Neuronal stem cell (in vitro differentiated cells): ENCODE results near the gene APOM.
A peak's percentile ranks its signal among the peaks of the same experiment; 100 is the strongest.

ENCODE experiments used
- DNase-seq: peaks from one replicate; pipeline ENCODE4 v3.0.0-alpha.2; 2013; ENCODE audit warnings: low spot score
- H2AFZ ChIP-seq: one replicate; pipeline ENCODE4 v1.6.1; 2013; ENCODE audit warnings: mild to moderate bottlenecking, low read length, inconsistent platforms
- H2AK5ac ChIP-seq: 2 replicates; pipeline ENCODE4 v1.6.1; 2013; ENCODE audit warnings: low read depth, mild to moderate bottlenecking, inconsistent platforms, low read length, moderate library complexity, mixed read lengths
- H2BK120ac ChIP-seq: 2 replicates; pipeline ENCODE4 v1.6.1; 2013; ENCODE audit warnings: low read depth, mild to moderate bottlenecking, inconsistent platforms, low read length, moderate library complexity, mixed read lengths
- H2BK12ac ChIP-seq: one replicate; pipeline ENCODE4 v1.6.1; 2013; ENCODE audit warnings: low read length, inconsistent platforms
- H2BK15ac ChIP-seq: 2 replicates; pipeline ENCODE4 v1.6.1; 2013; ENCODE audit warnings: mild to moderate bottlenecking, low read length, inconsistent platforms, mixed read lengths
- H2BK5ac ChIP-seq: one replicate; pipeline ENCODE4 v1.6.1; 2013; ENCODE audit warnings: inconsistent platforms, mild to moderate bottlenecking, low read length, moderate library complexity
- H3K14ac ChIP-seq: one replicate; pipeline ENCODE4 v1.6.1; 2013; ENCODE audit warnings: low read length, inconsistent platforms
- H3K18ac ChIP-seq: 2 replicates; pipeline ENCODE4 v1.6.1; 2013; ENCODE audit warnings: low read length, inconsistent platforms
- H3K23ac ChIP-seq: 2 replicates; pipeline ENCODE4 v1.6.1; 2013; ENCODE audit warnings: low read depth, mild to moderate bottlenecking, mixed read lengths, low read length, inconsistent platforms; ENCODE audit not compliant: poor library complexity
- H3K27ac ChIP-seq: replicated peaks from 3 replicates; pipeline ENCODE4 v1.5.1; 2013; ENCODE audit warnings: low read length, inconsistent platforms
- H3K27me3 ChIP-seq, 3 experiments: 2 replicates each; pipeline ENCODE4 v1.6.1; 2013; ENCODE audit warnings: low read length in 3 of 3, mild to moderate bottlenecking in 2 of 3, inconsistent platforms in 1 of 3, low read depth in 1 of 3, mixed read lengths in 1 of 3, moderate library complexity in 1 of 3; ENCODE audit not compliant: control insufficient read depth in 3 of 3, insufficient read depth in 3 of 3
- H3K36me3 ChIP-seq, 2 donors: replicated peaks in 1 of 2; 2 replicates each; pipeline ENCODE4 v1.6.1; 2013; ENCODE audit warnings: low read length in 2 of 2; ENCODE audit not compliant: control insufficient read depth in 2 of 2, insufficient read depth in 2 of 2
- H3K4ac ChIP-seq: 2 replicates; pipeline ENCODE4 v1.6.1; 2013; ENCODE audit warnings: inconsistent platforms, mild to moderate bottlenecking, low read length, moderate library complexity
- H3K4me1 ChIP-seq, 2 donors: 1 replicate in 1 of 2; 2 replicates in 1 of 2; pipeline ENCODE4 v1.6.1; 2013; ENCODE audit warnings: low read length in 2 of 2, low read depth in 1 of 2; ENCODE audit not compliant: control insufficient read depth in 2 of 2, insufficient read depth in 1 of 2
- H3K4me2 ChIP-seq: one replicate; pipeline ENCODE4 v1.6.1; 2013; ENCODE audit warnings: mild to moderate bottlenecking, low read length, inconsistent platforms; ENCODE audit not compliant: insufficient read depth, poor library complexity, severe bottlenecking
- H3K4me3 ChIP-seq, 2 donors: 2 replicates each; pipeline ENCODE4 v1.5.1; 2013; ENCODE audit warnings: low read length in 2 of 2, mild to moderate bottlenecking in 2 of 2, inconsistent platforms in 1 of 2, moderate library complexity in 1 of 2
- H3K79me1 ChIP-seq: one replicate; pipeline ENCODE4 v1.6.1; 2013; ENCODE audit warnings: low read depth, mild to moderate bottlenecking, inconsistent platforms, low read length, moderate library complexity
- H3K9ac ChIP-seq: one replicate; pipeline ENCODE4 v1.6.1; 2013; ENCODE audit warnings: mild to moderate bottlenecking, low read depth, low read length, inconsistent platforms; ENCODE audit not compliant: poor library complexity
- H3K9me3 ChIP-seq, 2 donors: replicated peaks in 1 of 2; 2 replicates each; pipeline versions ENCODE3 to v1.6.1; 2013; ENCODE audit warnings: low read length in 2 of 2, mild to moderate bottlenecking in 2 of 2, inconsistent platforms in 1 of 2, low read depth in 1 of 2, mixed read lengths in 1 of 2, moderate library complexity in 1 of 2; ENCODE audit not compliant: control insufficient read depth in 2 of 2, insufficient read depth in 1 of 2
- H4K8ac ChIP-seq: one replicate; pipeline ENCODE4 v1.6.1; 2013; ENCODE audit warnings: low read depth, mild to moderate bottlenecking, inconsistent platforms, low read length, moderate library complexity
- H4K91ac ChIP-seq: one replicate; pipeline ENCODE4 v1.6.1; 2013; ENCODE audit warnings: low read length, low read depth, mild to moderate bottlenecking, inconsistent platforms; ENCODE audit not compliant: poor library complexity
- WGBS, 2 donors: extraction: QIAGEN DNeasy Blood & Tissue Kit; methylation state at CpG; one replicate each; pipeline ENCODE4 v1.1.7; 2013; ENCODE audit warnings: missing lambda C conversion rate in 2 of 2, mixed read lengths in 1 of 2; ENCODE audit not compliant: insufficient read length in 2 of 2, insufficient replicate concordance in 1 of 2; ENCODE audit errors: extremely low coverage in 2 of 2; 5-methylcytosine and 5-hydroxymethylcytosine counted together

APOM gene

DNA sequence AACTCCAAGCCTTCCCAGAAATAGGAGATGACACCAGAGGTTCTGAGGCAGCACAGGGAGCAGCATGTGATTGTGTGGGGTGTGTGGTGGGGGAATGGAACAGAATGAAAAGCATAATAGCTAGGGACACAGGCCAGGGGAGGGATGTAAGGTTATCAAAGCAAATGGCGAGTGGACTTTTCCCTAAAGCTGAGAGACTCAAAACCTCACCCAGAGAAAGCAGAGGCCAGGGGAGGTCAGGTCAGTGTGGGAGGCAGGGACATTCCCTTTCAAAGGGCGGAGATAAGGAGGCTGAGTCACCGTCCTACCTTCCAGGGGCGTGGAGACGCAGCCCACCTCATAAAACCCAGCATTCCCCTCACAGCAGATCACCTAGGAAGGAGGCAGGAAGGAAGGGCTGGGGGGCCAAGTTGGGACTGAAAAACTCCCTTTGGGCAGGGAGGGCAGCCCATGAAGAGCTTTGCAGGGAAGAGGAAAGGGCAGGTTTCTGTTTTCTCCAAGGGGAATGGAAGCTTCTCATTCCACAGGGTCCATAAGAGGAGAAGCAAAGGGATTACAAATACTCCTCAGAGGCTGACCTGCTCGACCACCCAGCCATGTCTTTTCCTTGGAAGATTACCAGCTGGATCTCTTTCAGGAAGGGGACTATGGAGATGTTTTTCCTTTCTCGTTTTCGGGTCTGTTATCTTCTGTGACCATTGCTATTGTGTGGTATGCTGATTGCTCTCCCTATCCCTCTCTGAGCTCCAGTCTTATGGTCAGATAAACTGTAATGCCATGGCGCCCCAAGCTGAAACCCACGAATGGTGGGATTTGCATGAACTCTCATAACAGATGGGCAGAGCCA is 34.8 kb downstream of the APOM start:
- Histone ChIP-seq H3K4me1 (peaks cover 0 to 2% of the 10 kb centered on the region in 2 donors), H2AK5ac (no peak overlapping the region), H2BK15ac (no peak overlapping the region), H3K9me3 (no peaks in the 10 kb centered on the region), H3K4me2 (no peak overlapping the region), H2AFZ (no peak overlapping the region), H4K8ac (no peak overlapping the region), H2BK120ac (no peak overlapping the region), H3K4ac (no peak overlapping the region), H3K36me3 (peaks cover 50 to 97% of the 10 kb centered on the region in 2 donors), H3K79me1 (no peaks in the 10 kb centered on the region), H3K18ac (no peak overlapping the region), H3K14ac (no peak overlapping the region), H2BK12ac (no peak overlapping the region), H3K9ac (peak overlapping the region; percentile 32), H3K27ac (no peak overlapping the region), H2BK5ac (no peak overlapping the region), H3K27me3 (no peaks in the 10 kb centered on the region), H3K23ac (no peak overlapping the region), H3K4me3 (no peak overlapping the region), H4K91ac (no peak overlapping the region)
- no CpG with 5 or more reads among the region's 10 CpGs for WGBS, 2 donors
- no peak for DNase-seq

DNA sequence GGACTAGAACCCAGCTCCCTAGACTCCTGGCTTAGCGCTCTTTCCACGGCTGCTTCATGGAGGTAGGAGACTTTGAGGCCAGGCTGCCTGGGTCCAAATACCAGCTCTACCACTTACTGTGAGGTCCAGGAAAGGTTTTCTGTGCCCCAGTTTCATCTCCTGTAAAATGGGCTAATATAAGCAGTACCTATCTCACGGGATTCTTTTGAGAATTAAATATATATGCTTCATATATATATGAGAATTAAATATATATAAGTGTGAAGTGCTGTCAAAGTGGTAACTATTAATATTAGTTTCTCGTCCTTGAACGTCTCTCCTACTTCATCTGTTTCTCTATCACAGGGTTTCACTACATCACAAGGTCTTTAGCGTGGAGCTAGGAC is 35.4 kb downstream of the APOM start:
- Histone ChIP-seq H3K4me1 (peaks cover 0 to 2% of the 10 kb centered on the region in 2 donors), H3K27me3 (no peaks in the 10 kb centered on the region), H3K9ac (no peak overlapping the region), H2AFZ (no peak overlapping the region), H3K9me3 (no peaks in the 10 kb centered on the region), H2AK5ac (no peak overlapping the region), H3K4me3 (no peak overlapping the region), H2BK12ac (no peak overlapping the region), H3K4me2 (no peak overlapping the region), H4K91ac (no peak overlapping the region), H3K23ac (no peak overlapping the region), H4K8ac (no peak overlapping the region), H3K27ac (no peak overlapping the region), H2BK5ac (no peak overlapping the region), H3K36me3 (peaks cover 50 to 96% of the 10 kb centered on the region in 2 donors), H3K14ac (no peak overlapping the region), H2BK15ac (no peak overlapping the region), H3K18ac (no peak overlapping the region), H3K79me1 (no peaks in the 10 kb centered on the region), H3K4ac (no peak overlapping the region), H2BK120ac (no peak overlapping the region)
- DNase-seq, result no peak
- no CpG with 5 or more reads among the region's 6 CpGs for WGBS, 2 donors

DNA sequence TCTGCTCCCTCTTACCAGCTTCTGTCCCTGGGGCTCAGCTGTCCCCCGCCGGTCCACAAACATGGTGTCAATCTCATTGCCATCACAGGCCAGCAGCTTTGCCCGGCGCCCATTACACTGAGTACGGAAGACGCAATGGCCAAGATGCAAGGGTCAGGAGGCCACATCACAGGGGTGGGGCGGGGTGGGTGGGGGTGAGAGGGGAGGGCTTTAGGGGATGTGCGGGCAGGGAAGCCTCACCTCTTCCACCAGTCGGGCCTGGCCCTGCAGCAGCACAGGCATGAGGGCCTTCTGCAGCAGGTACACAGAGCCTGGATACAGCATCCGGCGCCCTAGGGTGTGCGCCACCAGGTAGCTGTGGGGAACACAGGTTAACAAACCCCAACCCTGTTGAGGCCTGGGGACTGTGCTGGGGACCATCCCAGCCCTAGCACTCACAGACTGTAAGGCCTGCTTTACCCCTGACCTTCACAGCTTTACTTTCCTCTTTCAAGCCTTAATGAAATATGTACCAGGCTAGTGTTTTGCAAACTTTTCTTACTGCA is 35.9 kb downstream of the APOM start:
- Histone ChIP-seq H2AFZ (no peak overlapping the region), H3K9ac (no peak overlapping the region)

DNA sequence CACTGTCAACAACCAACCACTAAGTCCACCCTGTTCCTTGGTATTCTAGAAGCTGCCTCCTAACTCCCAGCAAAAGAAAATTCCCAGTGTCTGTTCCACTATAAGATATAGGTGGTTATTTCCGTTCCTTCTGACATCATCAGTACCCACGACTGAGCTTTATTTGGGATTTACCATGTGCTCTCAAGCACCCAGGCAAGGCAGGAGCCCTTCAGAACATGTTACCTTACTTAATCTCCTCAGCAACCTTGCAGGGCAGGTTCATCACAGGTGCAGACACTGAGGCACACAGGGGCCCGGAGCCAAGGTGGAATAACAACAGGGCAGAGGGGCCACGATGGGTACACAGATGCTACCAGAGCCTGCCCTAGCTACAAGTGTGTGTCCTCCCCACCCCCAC is 36.7 kb downstream of the APOM start:
- Histone ChIP-seq H2AFZ (no peak overlapping the region), H2BK120ac (no peak overlapping the region), H3K9ac (no peak overlapping the region), H2BK5ac (no peak overlapping the region), H3K27me3 (no peaks in the 10 kb centered on the region), H3K4me1 (peaks cover 0 to 2% of the 10 kb centered on the region in 2 donors), H4K8ac (no peak overlapping the region), H4K91ac (no peak overlapping the region), H3K18ac (no peak overlapping the region), H2AK5ac (no peak overlapping the region), H2BK12ac (no peak overlapping the region), H3K4me3 (no peak overlapping the region), H3K36me3 (peaks cover 48 to 95% of the 10 kb centered on the region in 2 donors), H3K79me1 (no peaks in the 10 kb centered on the region), H3K9me3 (no peaks in the 10 kb centered on the region), H3K4ac (no peak overlapping the region), H2BK15ac (no peak overlapping the region), H3K23ac (no peak overlapping the region), H3K27ac (no peak overlapping the region), H3K14ac (no peak overlapping the region), H3K4me2 (no peak overlapping the region)
- no CpG with 5 or more reads among the region's 4 CpGs for WGBS, 2 donors
- DNase-seq, result no peak

More for the DNA sequence above, 35.9 kb downstream of the APOM start:
- Histone ChIP-seq H3K36me3 (peaks cover 51 to 96% of the 10 kb centered on the region in 2 donors), H4K8ac (no peak overlapping the region), H2BK5ac (no peak overlapping the region), H2BK120ac (no peak overlapping the region), H3K79me1 (no peaks in the 10 kb centered on the region), H3K4me1 (peaks cover 0 to 2% of the 10 kb centered on the region in 2 donors), H3K18ac (no peak overlapping the region), H3K4me3 (no peak overlapping the region), H3K23ac (no peak overlapping the region), H3K9me3 (no peaks in the 10 kb centered on the region), H3K27ac (no peak overlapping the region), H4K91ac (no peak overlapping the region), H3K27me3 (no peaks in the 10 kb centered on the region), H2AK5ac (no peak overlapping the region), H3K14ac (no peak overlapping the region), H3K4me2 (peak overlapping the region; percentile 18), H2BK12ac (no peak overlapping the region), H2BK15ac (no peak overlapping the region), H3K4ac (no peak overlapping the region)
- no CpG with 5 or more reads among the region's 12 CpGs for WGBS, 2 donors
- DNase-seq, result no peak
